Measurements from ENCODE around the gene TMEM81. TPM values are rescaled to one million over a fixed set of nuclear protein-coding genes. Genes with fewer than 3 reads are reported as not detected.

TMEM81 gene
- polyA plus RNA-seq, 1 of the 3 experiments (the other 2 are of a cell fraction): 1.8 TPM

DNA sequence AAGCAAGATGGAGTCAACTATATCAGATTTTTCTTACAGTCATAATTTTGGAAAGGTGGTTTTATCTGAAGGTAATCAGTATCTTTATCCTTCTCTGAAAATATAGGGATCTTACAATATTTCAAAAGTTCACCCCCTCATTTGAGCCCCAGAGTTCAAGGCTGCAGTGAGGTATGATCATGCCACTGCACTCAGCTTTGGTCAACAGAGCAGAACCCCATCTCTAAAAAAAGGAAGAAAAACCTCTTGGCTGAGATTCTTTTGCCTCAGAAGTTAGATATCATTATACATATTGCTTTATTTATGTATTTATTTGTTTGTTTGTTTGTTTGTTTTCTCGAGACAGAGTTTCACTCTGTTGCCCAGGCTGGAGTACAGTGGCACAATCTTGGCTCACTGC, 49.0 kb upstream of the TMEM81 start:
- CTCF ChIA-PET: interaction anchor here (1.4 to 1.5 kb wide), 2 partner anchors 8 to 12 kb away, joined by 4 to 6 read pairs; partner anchors contain the start of gene RBBP5
- Histone ChIP-seq H3K9me3 (no peaks in the 10 kb centered on the region), H3K36me3 (replicated peaks in 1 of 2; ENCODE audit: control insufficient read depth in 1 of 2, insufficient read depth in 2 of 2, low read length in 1 of 2) (no peaks in the 10 kb centered on the region), H2AFZ (ENCODE audit: low read depth) (no peak overlapping the region), H3K79me2 (ENCODE audit: insufficient read depth) (no peaks in the 10 kb centered on the region), H3K9me2 (no peaks in the 10 kb centered on the region), H3K27me3 (ENCODE audit: insufficient read depth) (no peaks in the 10 kb centered on the region), H3K27ac (ENCODE audit: low read depth in 2 of 2, low read length in 1 of 2) (no peak overlapping the region), H3F3A (replicated peaks; ENCODE audit: insufficient read depth) (peaks cover 3% of the 10 kb centered on the region), H3K4me3 (ENCODE audit: low read depth in 2 of 2, low read length in 1 of 2) (no peak overlapping the region), H3K4me2 (no peak overlapping the region), H3K9ac (no peak overlapping the region), H3K4me1 (ENCODE audit: control insufficient read depth in 1 of 2, insufficient read depth in 2 of 2, low read depth in 1 of 2, low read length in 1 of 2) (no peaks in the 10 kb centered on the region), H4K20me1 (ENCODE audit: insufficient read depth) (no peaks in the 10 kb centered on the region)
- DNase-seq: no peak
- POLR2A ChIA-PET: no interaction called here
- 39% methylated on average over 1 of the region's 1 CpG for WGBS (ENCODE audit: low lambda C conversion rate)
- TF ChIP-seq RFX5 (IDR thresholded peaks at IDR 0.05; ENCODE audit: low read length): no peak

DNA sequence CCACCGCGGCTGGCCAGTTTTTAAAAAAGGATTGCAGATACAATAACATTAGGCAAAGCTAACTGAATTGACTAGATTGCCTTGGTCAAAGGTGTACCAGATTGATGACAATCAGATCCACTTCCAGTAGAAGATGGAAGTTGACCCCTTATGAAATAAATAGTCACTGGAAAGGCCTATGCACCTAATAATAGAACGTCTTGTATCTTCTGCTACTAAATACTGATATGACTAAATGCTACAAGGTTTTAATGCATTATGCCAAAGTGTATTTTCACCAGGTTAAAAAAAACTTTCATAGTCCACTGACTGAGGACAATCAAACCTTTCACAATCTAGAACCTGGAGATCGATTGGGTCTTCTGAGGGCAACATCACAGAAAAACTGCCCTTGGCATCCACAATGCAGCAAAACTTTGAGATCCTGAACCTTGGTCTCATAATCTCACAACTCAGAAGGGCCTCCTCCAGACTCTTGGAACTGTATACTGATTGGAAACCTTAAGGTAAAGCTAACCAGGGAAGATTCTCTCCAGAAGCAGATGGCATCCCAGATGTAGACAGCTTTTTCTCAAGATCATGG, 45.3 kb upstream of the TMEM81 start:
- Histone ChIP-seq H3K4me1 (ENCODE audit: control insufficient read depth in 1 of 2, insufficient read depth in 2 of 2, low read depth in 1 of 2, low read length in 1 of 2) (no peaks in the 10 kb centered on the region), H3F3A (replicated peaks; ENCODE audit: insufficient read depth) (peaks cover 3% of the 10 kb centered on the region), H3K79me2 (ENCODE audit: insufficient read depth) (no peaks in the 10 kb centered on the region), H3K4me2 (no peak overlapping the region), H3K27me3 (ENCODE audit: insufficient read depth) (no peaks in the 10 kb centered on the region), H3K9ac (no peak overlapping the region), H3K4me3 (ENCODE audit: low read depth in 2 of 2, low read length in 1 of 2) (no peak overlapping the region), H3K9me3 (no peaks in the 10 kb centered on the region), H3K27ac (ENCODE audit: low read depth in 2 of 2, low read length in 1 of 2) (no peak overlapping the region), H3K36me3 (replicated peaks in 1 of 2; ENCODE audit: control insufficient read depth in 1 of 2, insufficient read depth in 2 of 2, low read length in 1 of 2) (no peaks in the 10 kb centered on the region), H3K9me2 (no peaks in the 10 kb centered on the region), H2AFZ (ENCODE audit: low read depth) (no peak overlapping the region), H4K20me1 (ENCODE audit: insufficient read depth) (no peaks in the 10 kb centered on the region)
- CTCF ChIA-PET: interaction anchor here (3.8 kb wide), 1 partner anchor 12 kb away, joined by 22 read pairs; no protein-coding TSS in a partner anchor
- DNase-seq: no peak
- TF ChIP-seq TEAD4 (IDR thresholded peaks at IDR 0.05; ENCODE audit: borderline replicate concordance, insufficient read depth): no peak
- TF ChIP-seq ELF1 (IDR thresholded peaks at IDR 0.05): no peak
- no peak for TF ChIP-seq RCOR1 (IDR thresholded peaks at IDR 0.05; ENCODE audit: low read length)
- no peak for TF ChIP-seq EP300 (IDR thresholded peaks at IDR 0.05; ENCODE audit: borderline replicate concordance in 1 of 2, low read depth in 1 of 2, low read length in 1 of 2)
- no peak for TF ChIP-seq USF2 (IDR thresholded peaks at IDR 0.05; ENCODE audit: borderline replicate concordance, low read depth, low read length)
- no peak for TF ChIP-seq TCF12 (IDR thresholded peaks at IDR 0.05)
- no peak for TF ChIP-seq TAF1 (IDR thresholded peaks at IDR 0.05; ENCODE audit: borderline replicate concordance, low read depth, low read length)
- WGBS (ENCODE audit: low lambda C conversion rate): 65% methylated on average over 4 of the region's 4 CpGs
- POLR2A ChIA-PET: no interaction called here

- Histone ChIP-seq H3K27ac (ENCODE audit: low read depth in 2 of 2, low read length in 1 of 2) (no peak overlapping the region), H2AFZ (ENCODE audit: low read depth) (no peak overlapping the region), H4K20me1 (ENCODE audit: insufficient read depth) (no peaks in the 10 kb centered on the region), H3K4me2 (no peak overlapping the region), H3K27me3 (ENCODE audit: insufficient read depth) (no peaks in the 10 kb centered on the region), H3K4me3 (ENCODE audit: low read depth in 2 of 2, low read length in 1 of 2) (no peak overlapping the region), H3K4me1 (ENCODE audit: control insufficient read depth in 1 of 2, insufficient read depth in 2 of 2, low read depth in 1 of 2, low read length in 1 of 2) (no peaks in the 10 kb centered on the region), H3F3A (replicated peaks; ENCODE audit: insufficient read depth) (peaks cover 3% of the 10 kb centered on the region), H3K9me3 (no peaks in the 10 kb centered on the region), H3K36me3 (replicated peaks in 1 of 2; ENCODE audit: control insufficient read depth in 1 of 2, insufficient read depth in 2 of 2, low read length in 1 of 2) (no peaks in the 10 kb centered on the region), H3K79me2 (ENCODE audit: insufficient read depth) (no peaks in the 10 kb centered on the region), H3K9me2 (no peaks in the 10 kb centered on the region), H3K9ac (no peak overlapping the region)
- WGBS (ENCODE audit: low lambda C conversion rate): 84% methylated on average over 2 of the region's 2 CpGs
- ChIA-PET CTCF (interaction anchor here (3.8 kb wide), 1 partner anchor 13 kb away, joined by 22 read pairs; no protein-coding TSS in a partner anchor), POLR2A (no interaction called here)
- no peak for DNase-seq
- TF ChIP-seq TAF1 (IDR thresholded peaks at IDR 0.05; ENCODE audit: borderline replicate concordance, low read depth, low read length): no peak
- TF ChIP-seq, protein P1, sequence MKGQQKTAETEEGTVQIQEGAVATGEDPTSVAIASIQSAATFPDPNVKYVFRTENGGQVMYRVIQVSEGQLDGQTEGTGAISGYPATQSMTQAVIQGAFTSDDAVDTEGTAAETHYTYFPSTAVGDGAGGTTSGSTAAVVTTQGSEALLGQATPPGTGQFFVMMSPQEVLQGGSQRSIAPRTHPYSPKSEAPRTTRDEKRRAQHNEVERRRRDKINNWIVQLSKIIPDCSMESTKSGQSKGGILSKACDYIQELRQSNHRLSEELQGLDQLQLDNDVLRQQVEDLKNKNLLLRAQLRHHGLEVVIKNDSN (IDR thresholded peaks at IDR 0.05; ENCODE audit: borderline replicate concordance, low read depth): no peak
- no peak for TF ChIP-seq RXRA (IDR thresholded peaks at IDR 0.05; ENCODE audit: borderline replicate concordance, low read depth)
- no peak for TF ChIP-seq SIN3A (IDR thresholded peaks at IDR 0.05; ENCODE audit: borderline replicate concordance, low read depth, low read length)
Measured at GRCh38 chr1:205128050-205128449, 43.8 kb upstream of the TMEM81 start.

Measured in SK-N-SH (cell line).